ENCODE results near the gene SIPA1L3. TPM values are rescaled to one million over a fixed set of nuclear protein-coding genes. Genes with fewer than 3 reads are reported as not detected.
"Not testable (repeated sequence)": the region's sequence is repeated elsewhere in the genome, so short reads cannot be mapped to it uniquely, and the experiment has no call there.

Gene SIPA1L3, protein sequence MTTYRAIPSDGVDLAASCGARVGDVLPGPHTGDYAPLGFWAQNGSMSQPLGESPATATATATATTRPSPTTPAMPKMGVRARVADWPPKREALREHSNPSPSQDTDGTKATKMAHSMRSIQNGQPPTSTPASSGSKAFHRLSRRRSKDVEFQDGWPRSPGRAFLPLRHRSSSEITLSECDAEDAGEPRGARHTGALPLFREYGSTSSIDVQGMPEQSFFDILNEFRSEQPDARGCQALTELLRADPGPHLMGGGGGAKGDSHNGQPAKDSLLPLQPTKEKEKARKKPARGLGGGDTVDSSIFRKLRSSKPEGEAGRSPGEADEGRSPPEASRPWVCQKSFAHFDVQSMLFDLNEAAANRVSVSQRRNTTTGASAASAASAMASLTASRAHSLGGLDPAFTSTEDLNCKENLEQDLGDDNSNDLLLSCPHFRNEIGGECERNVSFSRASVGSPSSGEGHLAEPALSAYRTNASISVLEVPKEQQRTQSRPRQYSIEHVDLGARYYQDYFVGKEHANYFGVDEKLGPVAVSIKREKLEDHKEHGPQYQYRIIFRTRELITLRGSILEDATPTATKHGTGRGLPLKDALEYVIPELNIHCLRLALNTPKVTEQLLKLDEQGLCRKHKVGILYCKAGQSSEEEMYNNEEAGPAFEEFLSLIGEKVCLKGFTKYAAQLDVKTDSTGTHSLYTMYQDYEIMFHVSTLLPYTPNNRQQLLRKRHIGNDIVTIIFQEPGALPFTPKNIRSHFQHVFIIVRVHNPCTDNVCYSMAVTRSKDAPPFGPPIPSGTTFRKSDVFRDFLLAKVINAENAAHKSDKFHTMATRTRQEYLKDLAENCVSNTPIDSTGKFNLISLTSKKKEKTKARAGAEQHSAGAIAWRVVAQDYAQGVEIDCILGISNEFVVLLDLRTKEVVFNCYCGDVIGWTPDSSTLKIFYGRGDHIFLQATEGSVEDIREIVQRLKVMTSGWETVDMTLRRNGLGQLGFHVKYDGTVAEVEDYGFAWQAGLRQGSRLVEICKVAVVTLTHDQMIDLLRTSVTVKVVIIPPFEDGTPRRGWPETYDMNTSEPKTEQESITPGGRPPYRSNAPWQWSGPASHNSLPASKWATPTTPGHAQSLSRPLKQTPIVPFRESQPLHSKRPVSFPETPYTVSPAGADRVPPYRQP (N-terminal part only)
- total RNA-seq = 10 to 100 TPM; 42.8 to 48.2 TPM
- polyA plus RNA-seq (2013, experiment 1 of 2) = 11.8 TPM
- polyA plus RNA-seq (2013, experiment 2 of 2) = 11.8 TPM
- long read RNA-seq, experiment 1, partial matches to known transcripts = 0 of 5 reads
- long read RNA-seq, experiment 1, other reads (novel, unspliced or antisense) = 5 of 5 reads
- long read RNA-seq, experiment 2, full-length matches to known transcripts = 3 of 28 reads
- long read RNA-seq, experiment 2, partial matches to known transcripts = 9 of 28 reads
- long read RNA-seq, experiment 2, other reads (novel, unspliced or antisense) = 16 of 28 reads
- long read RNA-seq, experiment 3, partial matches to known transcripts = 3 of 6 reads
- long read RNA-seq, experiment 3, other reads (novel, unspliced or antisense) = 2 of 6 reads
- long read RNA-seq, experiment 4, partial matches to known transcripts = 0 of 1 reads
- long read RNA-seq, experiment 4, other reads (novel, unspliced or antisense) = 1 of 1 reads

DNA sequence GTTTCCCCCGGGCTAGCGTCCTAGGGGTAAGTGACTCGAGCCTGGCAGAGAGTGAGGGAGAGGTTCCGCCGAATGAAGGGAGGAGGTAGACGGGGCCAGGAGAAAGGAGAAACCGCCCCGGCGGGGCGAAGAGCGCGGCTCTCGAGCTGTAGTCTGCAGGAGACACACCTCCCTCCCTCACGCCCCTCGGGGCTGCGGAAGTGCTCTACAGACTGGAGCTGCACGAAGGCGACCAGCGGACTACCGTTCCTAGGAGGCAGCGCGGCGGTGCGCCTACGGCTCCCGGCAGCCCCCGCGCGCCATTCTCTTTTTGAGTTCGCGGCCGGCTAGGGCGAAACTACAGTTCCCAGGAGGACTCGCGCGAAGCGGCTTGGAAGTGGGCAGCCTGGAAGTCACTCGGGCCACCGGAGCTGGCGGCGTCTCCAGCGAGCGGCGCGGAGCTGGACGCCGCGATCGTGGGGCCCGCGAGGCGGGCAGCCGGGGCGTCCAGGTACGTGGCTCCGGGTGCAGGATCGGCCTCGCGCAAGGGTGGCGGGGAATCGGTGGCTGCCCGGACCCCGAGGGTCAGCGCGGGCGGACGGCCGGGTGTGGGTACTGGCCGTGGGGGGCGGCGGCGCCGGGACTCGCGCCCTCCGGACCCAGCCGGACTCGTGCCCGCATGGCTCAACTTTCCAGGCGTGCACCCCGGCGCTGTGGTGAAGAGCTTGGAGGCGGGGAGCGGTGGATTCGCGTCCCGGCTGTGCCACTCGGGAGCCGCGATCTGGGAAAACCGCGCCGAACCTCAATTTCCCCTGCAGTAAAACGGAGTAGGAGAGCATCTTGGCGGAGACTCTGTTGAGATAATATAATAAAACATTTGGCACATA is at the start of gene SIPA1L3:
TSS of gene SIPA1L3 (plus strand) at position 340 of the 866 bp plus-strand sequence. CDS start 174,358 bp downstream, outside the sequence.
- peak within 1 kb of the TSS; percentile 55 for H3K27ac ChIP-seq (ENCODE audit: low read depth, low read length)
- Mint-ChIP-seq H3K4me1 (peaks cover 28% of the 10 kb centered on the region), H3K36me3 (ENCODE audit: low read depth) (peaks cover 5% of the 10 kb centered on the region), H3K27me3 (ENCODE audit: insufficient read depth) (no peaks in the 10 kb centered on the region), H3K9me3 (no peaks in the 10 kb centered on the region), H3K4me3 (peak within 1 kb of the TSS; percentile 89), H3K27ac (peak within 1 kb of the TSS; percentile 99)
- no peaks in the 10 kb centered on the region for H3K27me3 ChIP-seq (ENCODE audit: control insufficient read depth, insufficient read depth, low read length, poor library complexity, severe bottlenecking)
- peak within 1 kb of the TSS; percentile 92 for H3K9ac ChIP-seq (ENCODE audit: extremely low read depth, low read length, poor library complexity, severe bottlenecking)
- H3K4me3 ChIP-seq (ENCODE audit: low read length) = peak within 1 kb of the TSS; percentile 84
- WGBS, 2 experiments (ENCODE audit: insufficient coverage in 1 of 2, insufficient read length in 1 of 2) = 0% methylated on average over 48 to 95 of the region's 95 CpGs
- peak; percentile 99 for DNase-seq
- TF ChIP-seq, protein P1, sequence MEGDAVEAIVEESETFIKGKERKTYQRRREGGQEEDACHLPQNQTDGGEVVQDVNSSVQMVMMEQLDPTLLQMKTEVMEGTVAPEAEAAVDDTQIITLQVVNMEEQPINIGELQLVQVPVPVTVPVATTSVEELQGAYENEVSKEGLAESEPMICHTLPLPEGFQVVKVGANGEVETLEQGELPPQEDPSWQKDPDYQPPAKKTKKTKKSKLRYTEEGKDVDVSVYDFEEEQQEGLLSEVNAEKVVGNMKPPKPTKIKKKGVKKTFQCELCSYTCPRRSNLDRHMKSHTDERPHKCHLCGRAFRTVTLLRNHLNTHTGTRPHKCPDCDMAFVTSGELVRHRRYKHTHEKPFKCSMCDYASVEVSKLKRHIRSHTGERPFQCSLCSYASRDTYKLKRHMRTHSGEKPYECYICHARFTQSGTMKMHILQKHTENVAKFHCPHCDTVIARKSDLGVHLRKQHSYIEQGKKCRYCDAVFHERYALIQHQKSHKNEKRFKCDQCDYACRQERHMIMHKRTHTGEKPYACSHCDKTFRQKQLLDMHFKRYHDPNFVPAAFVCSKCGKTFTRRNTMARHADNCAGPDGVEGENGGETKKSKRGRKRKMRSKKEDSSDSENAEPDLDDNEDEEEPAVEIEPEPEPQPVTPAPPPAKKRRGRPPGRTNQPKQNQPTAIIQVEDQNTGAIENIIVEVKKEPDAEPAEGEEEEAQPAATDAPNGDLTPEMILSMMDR (conservative IDR thresholded peaks at IDR 0.05) = no peak
- H3K9me3 ChIP-seq (ENCODE audit: control insufficient read depth, low read length) = no peaks in the 10 kb centered on the region
- peaks cover 4% of the 10 kb centered on the region for H3K4me1 ChIP-seq (ENCODE audit: control insufficient read depth, insufficient read depth, low read length)
- H3K36me3 ChIP-seq (ENCODE audit: control insufficient read depth, insufficient read depth, low read length) = no peaks in the 10 kb centered on the region

DNA sequence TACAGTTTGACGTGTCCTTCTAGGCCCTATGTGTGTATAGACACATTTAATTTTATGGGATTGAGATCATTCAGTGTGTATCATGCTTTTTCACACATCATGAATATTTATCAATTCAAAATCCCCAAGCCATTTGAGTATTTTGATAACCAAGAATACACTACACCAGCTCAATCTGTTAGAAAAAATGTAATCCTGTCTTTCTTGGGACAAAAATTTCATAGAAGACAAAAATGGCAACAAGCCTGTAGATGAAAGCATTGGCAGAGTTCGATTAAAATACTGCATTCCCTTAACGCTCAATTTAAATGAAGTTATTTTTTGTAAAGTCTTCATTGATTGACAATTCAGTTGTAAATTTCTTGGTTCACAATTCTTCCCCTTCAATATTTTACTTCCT is 42.5 kb upstream of the SIPA1L3 start:
- Mint-ChIP-seq H3K27me3 (ENCODE audit: insufficient read depth) (peaks cover 4% of the 10 kb centered on the region), H3K36me3 (ENCODE audit: low read depth) (no peaks in the 10 kb centered on the region), H3K27ac (no peak overlapping the region), H3K9me3 (peaks cover 9% of the 10 kb centered on the region), H3K4me3 (no peak overlapping the region), H3K4me1 (peaks cover 11% of the 10 kb centered on the region)
- Histone ChIP-seq H3K36me3 (ENCODE audit: control insufficient read depth, insufficient read depth, low read length) (no peaks in the 10 kb centered on the region), H3K4me1 (ENCODE audit: control insufficient read depth, insufficient read depth, low read length) (no peaks in the 10 kb centered on the region), H3K9ac (ENCODE audit: extremely low read depth, low read length, poor library complexity, severe bottlenecking) (no peak overlapping the region), H3K27me3 (ENCODE audit: control insufficient read depth, insufficient read depth, low read length, poor library complexity, severe bottlenecking) (no peaks in the 10 kb centered on the region), H3K4me3 (ENCODE audit: low read length) (no peak overlapping the region), H3K9me3 (ENCODE audit: control insufficient read depth, low read length) (peaks cover 13% of the 10 kb centered on the region), H3K27ac (ENCODE audit: low read depth, low read length) (no peak overlapping the region)
- TF ChIP-seq, protein P1 (conservative IDR thresholded peaks at IDR 0.05) = no peak
- 81% methylated on average over 3 of the region's 3 CpGs; no CpG with 5 or more reads in 1 of the 2 experiments for WGBS, 2 experiments (ENCODE audit: insufficient coverage in 1 of 2, insufficient read length in 1 of 2)
- DNase-seq = no peak

DNA sequence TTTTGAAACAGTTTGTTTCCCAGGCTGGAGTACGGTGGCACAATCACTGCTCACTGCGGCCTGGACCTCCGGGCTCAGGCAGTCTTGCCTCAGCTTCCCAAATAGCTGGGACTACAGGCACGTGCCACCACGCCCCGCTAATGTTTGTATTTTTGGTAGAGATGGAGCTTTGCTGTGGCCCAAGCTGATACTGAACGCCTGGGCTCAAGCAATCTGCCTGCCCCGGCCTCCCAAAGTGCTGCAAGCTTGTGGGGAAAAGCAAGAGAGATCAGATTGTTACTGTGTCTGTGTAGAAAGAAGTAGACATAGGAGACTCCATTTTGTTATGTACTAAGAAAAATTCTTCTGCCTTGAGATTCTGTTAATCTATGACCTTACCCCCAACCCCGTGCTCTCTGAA is 41.1 kb upstream of the SIPA1L3 start:
- H3K36me3 ChIP-seq (ENCODE audit: control insufficient read depth, insufficient read depth, low read length); DNase-seq; H3K27ac ChIP-seq (ENCODE audit: low read depth, low read length); H3K27me3 Mint-ChIP-seq (ENCODE audit: insufficient read depth); H3K4me1 ChIP-seq (ENCODE audit: control insufficient read depth, insufficient read depth, low read length); H3K36me3 Mint-ChIP-seq (ENCODE audit: low read depth); H3K27me3 ChIP-seq (ENCODE audit: control insufficient read depth, insufficient read depth, low read length, poor library complexity, severe bottlenecking); H3K4me3 Mint-ChIP-seq; H3K9ac ChIP-seq (ENCODE audit: extremely low read depth, low read length, poor library complexity, severe bottlenecking); H3K4me3 ChIP-seq (ENCODE audit: low read length): not testable (repeated sequence)
- peak overlapping the region; percentile 55 for H3K27ac Mint-ChIP-seq
- H3K4me1 Mint-ChIP-seq = peaks cover 11% of the 10 kb centered on the region
- WGBS, 2 experiments (ENCODE audit: insufficient coverage in 1 of 2, insufficient read length in 1 of 2) = 73 to 79% methylated on average over 3 to 8 of the region's 9 CpGs
- H3K9me3 Mint-ChIP-seq = peaks cover 24% of the 10 kb centered on the region
- H3K9me3 ChIP-seq (ENCODE audit: control insufficient read depth, low read length) = peaks cover 25% of the 10 kb centered on the region
